HEK293 (cell line): ENCODE results near the gene CKLF.

Experiments
- CTCF ChIA-PET: fragments of 350-600 bp; formaldehyde crosslinking; extraction: SDS; loops from one replicate; lab custom pipeline; 2021; ENCODE audit warnings: antibody characterized with exemption; lab: Yijun Ruan, JAX
- POLR2A ChIA-PET: fragments of 300-600 bp; formaldehyde crosslinking; extraction: SDS; loops from one replicate; lab custom pipeline; 2020; ENCODE audit warnings: antibody characterized with exemption, inconsistent platforms; lab: Yijun Ruan, JAX
- H3K27ac ChIP-seq: fragments of 200-500 bp; sonication (Bioruptor generic); 2 replicates; pipeline ENCODE4 v1.5.1; 2014; ENCODE audit warnings: low read depth, low read length, control low read depth, inconsistent platforms; ENCODE audit errors: extremely low read depth
- H3K36me3 ChIP-seq, 2 experiments: fragments of 200-500 bp in 1 of 2; sonication (Bioruptor generic) in 1 of 2; 1 replicate in 1 of 2; 2 replicates in 1 of 2; pipeline ENCODE4 v1.5.1; 2014 to 2017; ENCODE audit warnings: inconsistent platforms in 2 of 2, low read length in 2 of 2; ENCODE audit not compliant: control insufficient read depth in 2 of 2, insufficient read depth in 1 of 2
- H3K4me1 ChIP-seq: fragments of 200-500 bp; sonication (Bioruptor generic); 2 replicates; pipeline ENCODE4 v1.5.1; 2014; ENCODE audit warnings: mild to moderate bottlenecking, low read length, inconsistent platforms; ENCODE audit not compliant: control insufficient read depth, insufficient read depth
- H3K4me3 ChIP-seq: 2 replicates; pipeline ENCODE4 v1.5.1; 2011; ENCODE audit warnings: low read depth, mild to moderate bottlenecking, control low read depth, low read length, moderate library complexity
- H3K9me3 ChIP-seq: fragments of 200-500 bp; sonication (Bioruptor generic); 2 replicates; pipeline ENCODE4 v1.5.1; 2014; ENCODE audit warnings: low read depth, low read length, inconsistent platforms; ENCODE audit not compliant: control insufficient read depth, insufficient read depth
- HOXC10 ChIP-seq: sonication (generic); formaldehyde crosslinking; IDR thresholded peaks from 2 replicates; pipeline ENCODE4 v1.8.1; 2023; ENCODE audit warnings: mild to moderate bottlenecking, missing genetic modification reagents
- OVOL3 ChIP-seq: fragments of 450-650 bp; formaldehyde crosslinking; IDR thresholded peaks from 2 replicates; pipeline ENCODE4 v1.5.1; 2016; ENCODE audit warnings: missing biosample characterization, missing genetic modification characterization
- SALL2 ChIP-seq: fragments of 450-650 bp; formaldehyde crosslinking; IDR thresholded peaks from 2 replicates; pipeline ENCODE4 v1.5.0; 2017; ENCODE audit warnings: missing biosample characterization, mild to moderate bottlenecking, missing genetic modification characterization, borderline replicate concordance
- SP7 ChIP-seq: fragments of 450-650 bp; formaldehyde crosslinking; IDR thresholded peaks from 2 replicates; pipeline ENCODE4 v1.5.1; 2016; ENCODE audit warnings: missing biosample characterization, missing genetic modification characterization
- ZNF10 ChIP-seq: fragments of 450-650 bp; formaldehyde crosslinking; IDR thresholded peaks from 2 replicates; pipeline ENCODE4 v1.5.1; 2017; ENCODE audit warnings: missing biosample characterization, missing genetic modification characterization
- ZNF112 ChIP-seq: fragments of 450-650 bp; formaldehyde crosslinking; IDR thresholded peaks from 2 replicates; pipeline ENCODE4 v1.5.0; 2017; ENCODE audit warnings: missing biosample characterization, missing genetic modification characterization
- ZNF223 ChIP-seq: fragments of 450-650 bp; formaldehyde crosslinking; IDR thresholded peaks from 2 replicates; pipeline ENCODE4 v1.5.1; 2016; ENCODE audit warnings: missing biosample characterization, missing genetic modification characterization
- ZNF239 ChIP-seq: fragments of 450-650 bp; formaldehyde crosslinking; IDR thresholded peaks from 2 replicates; pipeline ENCODE4 v1.5.1; 2016; ENCODE audit warnings: missing biosample characterization, missing genetic modification characterization
- ZNF426 ChIP-seq: fragments of 450-650 bp; formaldehyde crosslinking; IDR thresholded peaks from 2 replicates; pipeline ENCODE4 v1.5.1; 2017; ENCODE audit warnings: missing biosample characterization, missing genetic modification characterization, mild to moderate bottlenecking, inconsistent platforms, moderate library complexity
- ZNF530 ChIP-seq: fragments of 450-650 bp; formaldehyde crosslinking; IDR thresholded peaks from 2 replicates; pipeline ENCODE4 v1.5.1; 2016; ENCODE audit warnings: low read depth, missing biosample characterization, missing genetic modification characterization
- ZNF561 ChIP-seq: fragments of 450-650 bp; IDR thresholded peaks from 2 replicates; pipeline ENCODE4 v1.5.1; 2018; ENCODE audit warnings: missing biosample characterization, missing genetic modification characterization, borderline replicate concordance
- ZNF571 ChIP-seq: fragments of 450-650 bp; formaldehyde crosslinking; IDR thresholded peaks from 2 replicates; pipeline ENCODE4 v1.5.0; 2017; ENCODE audit warnings: missing biosample characterization, missing genetic modification characterization
- ZNF596 ChIP-seq: fragments of 450-650 bp; IDR thresholded peaks from 2 replicates; pipeline ENCODE4 v1.5.0; 2018; ENCODE audit warnings: missing biosample characterization, mild to moderate bottlenecking, missing genetic modification characterization, moderate library complexity
- ZNF654 ChIP-seq: fragments of 450-650 bp; formaldehyde crosslinking; IDR thresholded peaks from 2 replicates; pipeline ENCODE4 v1.5.1; 2016; ENCODE audit warnings: low read depth, missing biosample characterization, missing genetic modification characterization
- ZNF664 ChIP-seq: fragments of 450-650 bp; formaldehyde crosslinking; IDR thresholded peaks from 2 replicates; pipeline ENCODE4 v1.5.1; 2016; ENCODE audit warnings: missing biosample characterization, missing genetic modification characterization
- ZNF76 ChIP-seq: fragments of 450-650 bp; formaldehyde crosslinking; IDR thresholded peaks from 2 replicates; pipeline ENCODE4; 2016; ENCODE audit warnings: low read depth, missing biosample characterization, missing genetic modification characterization, borderline replicate concordance
- ZSCAN23 ChIP-seq: fragments of 450-650 bp; formaldehyde crosslinking; IDR thresholded peaks from 2 replicates; pipeline ENCODE4 v1.5.1; 2016; ENCODE audit warnings: missing biosample characterization, missing genetic modification characterization
- TF ChIP-seq, protein P1 (sequence below): fragments of 450-650 bp; formaldehyde crosslinking; IDR thresholded peaks from 2 replicates; pipeline ENCODE4 v1.5.1; 2016; ENCODE audit warnings: missing biosample characterization, missing genetic modification characterization, borderline replicate concordance
- TF ChIP-seq, protein P2 (sequence below): fragments of 450-650 bp; formaldehyde crosslinking; IDR thresholded peaks from 2 replicates; pipeline ENCODE4 v1.5.1; 2016; ENCODE audit warnings: missing biosample characterization, missing genetic modification characterization, low read depth

CKLF gene

DNA sequence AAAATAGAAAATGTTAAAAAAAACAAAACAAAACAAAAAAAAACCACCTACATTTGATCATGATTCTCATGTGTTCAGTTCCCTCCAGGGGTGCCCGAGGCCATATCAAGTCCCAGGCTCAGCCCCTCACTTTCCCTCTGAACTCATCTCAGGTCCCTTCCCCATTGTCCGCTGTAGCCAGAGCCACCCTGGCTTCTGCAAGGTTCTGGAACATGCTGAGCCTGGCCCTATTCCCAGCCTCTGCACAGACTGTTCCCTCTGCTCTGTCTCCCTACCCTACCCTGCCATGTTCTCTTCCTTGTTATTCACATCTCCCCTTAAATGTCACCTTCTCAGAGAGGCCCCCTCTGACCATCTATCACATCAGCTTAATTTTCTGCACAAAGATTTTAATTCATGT lies 49.3 kb upstream of the CKLF start:
- ChIA-PET POLR2A (no interaction called here), CTCF (no interaction called here)
- no peak overlapping the region for H3K27ac ChIP-seq
- TF ChIP-seq, protein P1, sequence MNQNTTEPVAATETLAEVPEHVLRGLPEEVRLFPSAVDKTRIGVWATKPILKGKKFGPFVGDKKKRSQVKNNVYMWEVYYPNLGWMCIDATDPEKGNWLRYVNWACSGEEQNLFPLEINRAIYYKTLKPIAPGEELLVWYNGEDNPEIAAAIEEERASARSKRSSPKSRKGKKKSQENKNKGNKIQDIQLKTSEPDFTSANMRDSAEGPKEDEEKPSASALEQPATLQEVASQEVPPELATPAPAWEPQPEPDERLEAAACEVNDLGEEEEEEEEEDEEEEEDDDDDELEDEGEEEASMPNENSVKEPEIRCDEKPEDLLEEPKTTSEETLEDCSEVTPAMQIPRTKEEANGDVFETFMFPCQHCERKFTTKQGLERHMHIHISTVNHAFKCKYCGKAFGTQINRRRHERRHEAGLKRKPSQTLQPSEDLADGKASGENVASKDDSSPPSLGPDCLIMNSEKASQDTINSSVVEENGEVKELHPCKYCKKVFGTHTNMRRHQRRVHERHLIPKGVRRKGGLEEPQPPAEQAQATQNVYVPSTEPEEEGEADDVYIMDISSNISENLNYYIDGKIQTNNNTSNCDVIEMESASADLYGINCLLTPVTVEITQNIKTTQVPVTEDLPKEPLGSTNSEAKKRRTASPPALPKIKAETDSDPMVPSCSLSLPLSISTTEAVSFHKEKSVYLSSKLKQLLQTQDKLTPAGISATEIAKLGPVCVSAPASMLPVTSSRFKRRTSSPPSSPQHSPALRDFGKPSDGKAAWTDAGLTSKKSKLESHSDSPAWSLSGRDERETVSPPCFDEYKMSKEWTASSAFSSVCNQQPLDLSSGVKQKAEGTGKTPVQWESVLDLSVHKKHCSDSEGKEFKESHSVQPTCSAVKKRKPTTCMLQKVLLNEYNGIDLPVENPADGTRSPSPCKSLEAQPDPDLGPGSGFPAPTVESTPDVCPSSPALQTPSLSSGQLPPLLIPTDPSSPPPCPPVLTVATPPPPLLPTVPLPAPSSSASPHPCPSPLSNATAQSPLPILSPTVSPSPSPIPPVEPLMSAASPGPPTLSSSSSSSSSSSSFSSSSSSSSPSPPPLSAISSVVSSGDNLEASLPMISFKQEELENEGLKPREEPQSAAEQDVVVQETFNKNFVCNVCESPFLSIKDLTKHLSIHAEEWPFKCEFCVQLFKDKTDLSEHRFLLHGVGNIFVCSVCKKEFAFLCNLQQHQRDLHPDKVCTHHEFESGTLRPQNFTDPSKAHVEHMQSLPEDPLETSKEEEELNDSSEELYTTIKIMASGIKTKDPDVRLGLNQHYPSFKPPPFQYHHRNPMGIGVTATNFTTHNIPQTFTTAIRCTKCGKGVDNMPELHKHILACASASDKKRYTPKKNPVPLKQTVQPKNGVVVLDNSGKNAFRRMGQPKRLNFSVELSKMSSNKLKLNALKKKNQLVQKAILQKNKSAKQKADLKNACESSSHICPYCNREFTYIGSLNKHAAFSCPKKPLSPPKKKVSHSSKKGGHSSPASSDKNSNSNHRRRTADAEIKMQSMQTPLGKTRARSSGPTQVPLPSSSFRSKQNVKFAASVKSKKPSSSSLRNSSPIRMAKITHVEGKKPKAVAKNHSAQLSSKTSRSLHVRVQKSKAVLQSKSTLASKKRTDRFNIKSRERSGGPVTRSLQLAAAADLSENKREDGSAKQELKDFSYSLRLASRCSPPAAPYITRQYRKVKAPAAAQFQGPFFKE (tag by site-specific recombination): no peak
- TF ChIP-seq ZNF112 (no peak), ZSCAN23 (tag by site-specific recombination) (no peak), ZNF654 (no peak), ZNF664 (tag by site-specific recombination) (no peak)
- no peak overlapping the region for H3K4me3 ChIP-seq
- H3K9me3 ChIP-seq: no peaks in the 10 kb centered on the region
- H3K4me1 ChIP-seq: no peaks in the 10 kb centered on the region
- no peaks in the 10 kb centered on the region for H3K36me3 ChIP-seq

DNA sequence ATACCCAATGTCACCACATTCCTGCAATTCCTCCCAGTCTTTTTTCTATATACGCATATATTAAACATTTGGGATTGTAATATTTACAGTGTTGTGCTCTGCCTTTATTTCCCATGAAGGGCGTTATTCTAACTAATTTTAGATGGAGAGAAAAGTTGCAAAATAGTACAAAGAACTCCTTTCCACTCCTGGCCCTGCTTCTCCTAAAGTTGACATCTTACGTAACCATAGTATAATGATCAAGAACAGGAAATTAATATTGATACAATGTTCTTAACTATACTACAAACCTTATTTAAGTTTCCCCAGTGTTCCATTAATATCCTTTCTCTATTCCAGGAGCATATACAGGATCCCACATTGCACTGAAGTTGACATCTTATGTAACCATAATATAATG lies 48.8 kb upstream of the CKLF start:
- no peak overlapping the region for H3K27ac ChIP-seq
- H3K9me3 ChIP-seq: no peaks in the 10 kb centered on the region
- POLR2A ChIA-PET: no interaction called here
- CTCF ChIA-PET: no interaction called here
- no peak overlapping the region for H3K4me3 ChIP-seq
- TF ChIP-seq HOXC10 (CRISPR knock-in tag) (no peak), ZNF10 (tag by site-specific recombination) (no peak), ZNF571 (tag by site-specific recombination) (no peak), ZNF664 (tag by site-specific recombination) (no peak), ZNF426 (tag by site-specific recombination) (no peak), ZNF561 (tag by site-specific recombination) (no peak), OVOL3 (no peak), ZNF530 (tag by site-specific recombination) (no peak), SP7 (tag by site-specific recombination) (no peak), ZNF223 (tag by site-specific recombination) (no peak), ZNF596 (tag by site-specific recombination) (no peak), ZNF76 (tag by site-specific recombination) (no peak), SALL2 (tag by site-specific recombination) (no peak), ZNF239 (tag by site-specific recombination) (no peak)
- TF ChIP-seq, protein P2, sequence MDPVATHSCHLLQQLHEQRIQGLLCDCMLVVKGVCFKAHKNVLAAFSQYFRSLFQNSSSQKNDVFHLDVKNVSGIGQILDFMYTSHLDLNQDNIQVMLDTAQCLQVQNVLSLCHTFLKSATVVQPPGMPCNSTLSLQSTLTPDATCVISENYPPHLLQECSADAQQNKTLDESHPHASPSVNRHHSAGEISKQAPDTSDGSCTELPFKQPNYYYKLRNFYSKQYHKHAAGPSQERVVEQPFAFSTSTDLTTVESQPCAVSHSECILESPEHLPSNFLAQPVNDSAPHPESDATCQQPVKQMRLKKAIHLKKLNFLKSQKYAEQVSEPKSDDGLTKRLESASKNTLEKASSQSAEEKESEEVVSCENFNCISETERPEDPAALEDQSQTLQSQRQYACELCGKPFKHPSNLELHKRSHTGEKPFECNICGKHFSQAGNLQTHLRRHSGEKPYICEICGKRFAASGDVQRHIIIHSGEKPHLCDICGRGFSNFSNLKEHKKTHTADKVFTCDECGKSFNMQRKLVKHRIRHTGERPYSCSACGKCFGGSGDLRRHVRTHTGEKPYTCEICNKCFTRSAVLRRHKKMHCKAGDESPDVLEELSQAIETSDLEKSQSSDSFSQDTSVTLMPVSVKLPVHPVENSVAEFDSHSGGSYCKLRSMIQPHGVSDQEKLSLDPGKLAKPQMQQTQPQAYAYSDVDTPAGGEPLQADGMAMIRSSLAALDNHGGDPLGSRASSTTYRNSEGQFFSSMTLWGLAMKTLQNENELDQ (tag by site-specific recombination): no peak
- H3K36me3 ChIP-seq: no peaks in the 10 kb centered on the region
- H3K4me1 ChIP-seq: no peaks in the 10 kb centered on the region
